ENCODE results near the gene PRR23E. TPM values are rescaled to one million over a fixed set of nuclear protein-coding genes. Genes with fewer than 3 reads are reported as not detected.

PRR23E gene
- total and polyA plus RNA-seq, 10 of the 15 experiments (the other 5 are each of a cell fraction or from before 2014, with no cell fraction given): not detected

DNA sequence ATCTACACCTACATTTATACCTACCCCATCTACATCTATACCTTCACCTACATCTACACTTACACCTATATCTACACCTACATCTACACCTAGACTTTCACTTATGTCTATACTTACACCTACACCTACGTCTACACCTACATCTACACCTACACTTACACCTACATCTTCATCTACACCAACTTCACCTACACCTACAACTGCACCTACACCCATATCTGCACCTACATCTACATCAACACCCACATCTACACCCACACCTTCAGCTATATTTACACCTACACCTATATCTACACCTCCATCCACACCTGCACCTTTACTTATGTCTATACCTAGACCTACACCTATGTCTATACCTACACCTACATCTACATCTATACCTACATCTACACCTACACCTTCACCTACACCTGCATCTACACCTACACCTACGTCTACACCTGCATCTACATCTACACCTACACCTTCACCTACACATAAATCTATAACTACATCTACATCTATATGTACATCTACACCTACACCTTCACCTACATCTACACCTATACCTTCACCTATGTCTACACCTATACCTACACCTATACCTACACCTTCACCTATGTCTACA, 30.9 kb upstream of the PRR23E start (continued):
- TF ChIP-seq ZBTB11 (CRISPR knock-in tag; IDR thresholded peaks at IDR 0.05) (no peak), BHLHE40 (IDR thresholded peaks at IDR 0.05; ENCODE audit: borderline replicate concordance in 1 of 2, low read depth in 2 of 2, low read length in 1 of 2) (no peak), RFX5 (IDR thresholded peaks at IDR 0.05; ENCODE audit: low read depth, low read length) (no peak), BCL11A (IDR thresholded peaks at IDR 0.05; ENCODE audit: low read depth, low read length) (no peak), MXI1 (IDR thresholded peaks at IDR 0.05; ENCODE audit: low read depth, low read length) (no peak), NR2C1 (IDR thresholded peaks at IDR 0.05) (no peak), BCLAF1 (IDR thresholded peaks at IDR 0.05) (no peak)
